ENCODE results near the gene PTPN21.

Gene PTPN21

GRCh38 chr14:88553886-88554456, 836 bp downstream of the PTPN21 start:
- TF ChIP-seq, protein P1, sequence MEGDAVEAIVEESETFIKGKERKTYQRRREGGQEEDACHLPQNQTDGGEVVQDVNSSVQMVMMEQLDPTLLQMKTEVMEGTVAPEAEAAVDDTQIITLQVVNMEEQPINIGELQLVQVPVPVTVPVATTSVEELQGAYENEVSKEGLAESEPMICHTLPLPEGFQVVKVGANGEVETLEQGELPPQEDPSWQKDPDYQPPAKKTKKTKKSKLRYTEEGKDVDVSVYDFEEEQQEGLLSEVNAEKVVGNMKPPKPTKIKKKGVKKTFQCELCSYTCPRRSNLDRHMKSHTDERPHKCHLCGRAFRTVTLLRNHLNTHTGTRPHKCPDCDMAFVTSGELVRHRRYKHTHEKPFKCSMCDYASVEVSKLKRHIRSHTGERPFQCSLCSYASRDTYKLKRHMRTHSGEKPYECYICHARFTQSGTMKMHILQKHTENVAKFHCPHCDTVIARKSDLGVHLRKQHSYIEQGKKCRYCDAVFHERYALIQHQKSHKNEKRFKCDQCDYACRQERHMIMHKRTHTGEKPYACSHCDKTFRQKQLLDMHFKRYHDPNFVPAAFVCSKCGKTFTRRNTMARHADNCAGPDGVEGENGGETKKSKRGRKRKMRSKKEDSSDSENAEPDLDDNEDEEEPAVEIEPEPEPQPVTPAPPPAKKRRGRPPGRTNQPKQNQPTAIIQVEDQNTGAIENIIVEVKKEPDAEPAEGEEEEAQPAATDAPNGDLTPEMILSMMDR (IDR thresholded peaks at IDR 0.05; ENCODE audit: low read depth, low read length, missing control alignments), result no peak
- DNase-seq (ENCODE audit: low read depth), result no peak

GRCh38 chr14:88552876-88553275, 1.9 kb downstream of the PTPN21 start:
- TF ChIP-seq, protein P1 (IDR thresholded peaks at IDR 0.05; ENCODE audit: low read depth, low read length, missing control alignments), result no peak
- no peak overlapping the region for H3K4me3 ChIP-seq (ENCODE audit: low read depth, low read length)
- no peak for DNase-seq (ENCODE audit: low read depth)

More at GRCh38 chr14:88553886-88554456, 836 bp downstream of the PTPN21 start:
- peak overlapping the region; percentile 61 for H3K4me3 ChIP-seq (ENCODE audit: low read depth, low read length)

DNA sequence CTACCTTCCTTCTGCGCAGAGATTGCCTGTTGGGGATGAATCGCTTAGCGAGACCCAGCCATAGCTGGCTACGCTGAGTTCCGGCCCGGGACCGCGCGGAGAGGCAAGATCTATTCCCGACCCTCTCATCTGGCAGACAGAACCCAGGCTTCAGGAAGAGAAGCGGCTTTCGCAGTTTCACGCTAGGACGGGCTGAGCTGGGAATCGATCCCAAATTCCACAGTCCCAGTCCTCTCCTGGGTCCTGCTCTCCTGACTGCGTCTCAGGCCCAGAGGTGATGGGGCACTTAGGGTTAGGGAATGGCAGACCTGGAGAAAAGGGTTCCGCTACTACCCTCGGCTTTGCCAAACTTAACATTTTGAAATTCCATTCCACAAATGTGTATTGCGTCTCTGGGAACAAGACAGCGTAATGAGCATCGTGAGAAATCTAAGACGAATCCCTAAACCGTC, 2.8 kb downstream of the PTPN21 start:
- TF ChIP-seq, protein P1 (IDR thresholded peaks at IDR 0.05; ENCODE audit: low read depth, low read length, missing control alignments), result no peak
- no peak for DNase-seq (ENCODE audit: low read depth)
- H3K4me3 ChIP-seq (ENCODE audit: low read depth, low read length), result no peak overlapping the region

DNA sequence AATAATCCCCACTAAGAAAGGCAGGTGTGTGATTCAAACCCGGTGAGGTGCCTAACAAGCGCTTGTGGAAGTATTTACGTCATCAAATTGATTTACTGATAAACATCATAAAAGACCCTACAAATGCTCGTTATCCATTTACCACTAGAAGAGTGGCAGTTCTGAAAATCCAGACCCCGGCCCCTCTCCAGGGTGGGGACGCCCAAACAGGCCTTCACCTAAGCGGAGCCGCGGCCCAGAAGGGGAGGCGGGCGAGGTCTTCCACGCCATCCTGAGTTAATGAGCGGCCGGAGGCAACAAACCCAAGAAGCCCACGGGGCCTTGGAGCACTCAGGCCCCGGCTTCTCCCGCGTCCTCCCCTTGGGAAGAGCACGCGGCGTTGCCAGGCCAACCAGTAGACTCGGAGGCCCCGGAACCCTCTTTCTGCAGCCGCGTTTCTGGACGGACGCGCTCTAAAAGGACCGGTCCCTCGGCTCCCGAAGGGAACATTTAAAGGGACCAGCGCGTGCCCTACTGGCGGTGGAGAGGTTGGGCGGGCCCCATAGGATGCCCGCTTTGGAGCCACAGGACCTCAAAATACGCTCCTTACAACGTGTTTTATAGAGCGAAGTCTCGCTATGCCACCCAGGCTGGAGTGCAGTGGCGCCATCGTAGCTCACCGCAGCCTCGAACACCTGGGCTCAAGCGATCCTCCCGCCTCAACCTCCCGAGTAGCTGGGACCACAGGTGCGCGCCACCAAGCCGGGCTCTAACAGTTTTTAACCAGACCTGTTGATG, 3.5 kb downstream of the PTPN21 start:
- DNase-seq (ENCODE audit: low read depth), result no peak
- H3K4me3 ChIP-seq (ENCODE audit: low read depth, low read length), result no peak overlapping the region
- TF ChIP-seq, protein P1 (IDR thresholded peaks at IDR 0.05; ENCODE audit: low read depth, low read length, missing control alignments), result no peak

DNA sequence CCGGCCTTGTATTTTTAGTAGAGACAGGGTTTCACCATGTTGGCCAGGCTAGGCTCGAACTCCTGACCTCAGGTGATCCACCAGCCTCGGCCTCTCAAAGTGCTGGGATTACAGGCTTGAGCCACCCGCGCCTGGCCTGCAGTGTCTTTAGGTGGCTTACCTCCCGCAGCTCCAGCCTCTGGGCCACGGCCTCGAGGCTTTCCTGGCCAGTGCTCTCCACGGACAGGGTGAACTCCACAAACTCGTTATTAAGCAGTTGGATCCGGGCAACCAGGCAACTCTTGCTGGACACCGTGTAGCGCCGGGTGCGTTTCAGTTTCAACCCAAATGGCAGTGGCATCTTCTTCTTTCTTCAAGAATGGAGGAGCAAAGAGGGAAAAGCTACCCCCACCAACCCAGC, 4.7 kb downstream of the PTPN21 start:
- H3K4me3 ChIP-seq (ENCODE audit: low read depth, low read length), result no peak overlapping the region
- DNase-seq (ENCODE audit: low read depth), result no peak
- TF ChIP-seq, protein P1 (IDR thresholded peaks at IDR 0.05; ENCODE audit: low read depth, low read length, missing control alignments), result no peak

- no peak for DNase-seq (ENCODE audit: low read depth)
- no peak overlapping the region for H3K4me3 ChIP-seq (ENCODE audit: low read depth, low read length)
- TF ChIP-seq, protein P1 (IDR thresholded peaks at IDR 0.05; ENCODE audit: low read depth, low read length, missing control alignments), result no peak
These were observed 7.4 kb downstream of the PTPN21 start for GRCh38 chr14:88547386-88547780.

Measured in GM12864 (cell line).